Adrenal gland (tissue), 5 donors: ENCODE results near the gene VWA2.

ENCODE experiments used
- POLR2A ChIP-seq, 2 donors: fragments of 450-650 bp; IDR thresholded peaks; one replicate each; pipeline ENCODE4 v1.6.1; 2017; ENCODE audit warnings: antibody characterized with exemption in 2 of 2, mild to moderate bottlenecking in 2 of 2, moderate library complexity in 1 of 2
- TF ChIP-seq, protein P1 (sequence below), 6 experiments: fragments of 450-650 bp in 4 of 6; fragments of 200-600 bp in 2 of 6; sonication (generic) in 1 of 6; IDR thresholded peaks; 1 replicate in 5 of 6; 2 replicates in 1 of 6; pipeline versions ENCODE4 v1.5.1 to v1.8.0; 2016 to 2021; ENCODE audit warnings: antibody characterized with exemption in 6 of 6, mild to moderate bottlenecking in 2 of 6, moderate library complexity in 1 of 6
- donor health status: DM: no; HTN: no; CAD: no.

DNA sequence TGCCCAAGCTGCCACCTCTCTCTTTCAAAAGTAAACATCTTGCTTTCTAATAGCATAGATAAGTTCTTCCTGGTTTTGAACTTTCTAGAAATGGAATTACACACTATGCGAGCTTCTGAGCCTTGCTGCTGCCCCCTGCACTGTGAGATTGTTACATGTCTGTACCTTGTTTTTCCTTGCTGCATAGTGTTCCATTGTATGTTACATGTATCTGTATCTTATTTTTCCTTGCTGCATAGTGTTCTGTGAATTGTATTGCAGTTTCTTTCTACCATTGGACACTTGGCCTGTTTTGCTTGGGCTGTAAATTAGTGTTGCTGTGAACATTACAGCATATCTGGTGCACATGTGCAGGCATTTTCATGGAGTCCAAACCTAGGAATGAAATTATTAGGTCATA, 24.0 kb upstream of the VWA2 start:
- TF ChIP-seq, protein P1, sequence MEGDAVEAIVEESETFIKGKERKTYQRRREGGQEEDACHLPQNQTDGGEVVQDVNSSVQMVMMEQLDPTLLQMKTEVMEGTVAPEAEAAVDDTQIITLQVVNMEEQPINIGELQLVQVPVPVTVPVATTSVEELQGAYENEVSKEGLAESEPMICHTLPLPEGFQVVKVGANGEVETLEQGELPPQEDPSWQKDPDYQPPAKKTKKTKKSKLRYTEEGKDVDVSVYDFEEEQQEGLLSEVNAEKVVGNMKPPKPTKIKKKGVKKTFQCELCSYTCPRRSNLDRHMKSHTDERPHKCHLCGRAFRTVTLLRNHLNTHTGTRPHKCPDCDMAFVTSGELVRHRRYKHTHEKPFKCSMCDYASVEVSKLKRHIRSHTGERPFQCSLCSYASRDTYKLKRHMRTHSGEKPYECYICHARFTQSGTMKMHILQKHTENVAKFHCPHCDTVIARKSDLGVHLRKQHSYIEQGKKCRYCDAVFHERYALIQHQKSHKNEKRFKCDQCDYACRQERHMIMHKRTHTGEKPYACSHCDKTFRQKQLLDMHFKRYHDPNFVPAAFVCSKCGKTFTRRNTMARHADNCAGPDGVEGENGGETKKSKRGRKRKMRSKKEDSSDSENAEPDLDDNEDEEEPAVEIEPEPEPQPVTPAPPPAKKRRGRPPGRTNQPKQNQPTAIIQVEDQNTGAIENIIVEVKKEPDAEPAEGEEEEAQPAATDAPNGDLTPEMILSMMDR (IDR thresholded peaks at IDR 0.05): no peak
- no peak for TF ChIP-seq POLR2A (IDR thresholded peaks at IDR 0.05)
